ENCODE measurements around the gene GMDS. TPM values are rescaled to one million over a fixed set of nuclear protein-coding genes. Genes with fewer than 3 reads are reported as not detected.

Gene GMDS
- total RNA-seq, 2 experiments from 2014 or later, result 13.9 to 16.4 TPM

DNA sequence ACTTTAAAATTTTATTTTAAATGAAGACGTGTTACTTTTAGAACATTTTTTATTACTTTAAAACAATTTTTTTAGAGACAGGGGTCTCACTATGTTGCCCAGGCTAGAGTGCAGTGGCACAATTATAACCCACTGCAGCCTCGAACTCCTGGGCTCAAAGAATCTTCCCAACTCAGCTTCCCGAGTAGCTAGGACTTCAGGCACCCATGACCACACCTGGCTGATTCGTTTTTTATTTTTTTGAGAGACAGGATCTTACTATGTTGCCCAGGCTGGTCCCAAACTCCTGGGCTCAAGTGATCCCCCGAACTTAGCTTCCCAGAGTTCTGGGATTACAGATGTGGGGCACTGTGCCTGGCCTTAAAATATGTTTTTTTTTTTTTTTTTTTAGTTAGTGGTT, 287.7 kb downstream of the GMDS start:
- TF ChIP-seq, protein P1, sequence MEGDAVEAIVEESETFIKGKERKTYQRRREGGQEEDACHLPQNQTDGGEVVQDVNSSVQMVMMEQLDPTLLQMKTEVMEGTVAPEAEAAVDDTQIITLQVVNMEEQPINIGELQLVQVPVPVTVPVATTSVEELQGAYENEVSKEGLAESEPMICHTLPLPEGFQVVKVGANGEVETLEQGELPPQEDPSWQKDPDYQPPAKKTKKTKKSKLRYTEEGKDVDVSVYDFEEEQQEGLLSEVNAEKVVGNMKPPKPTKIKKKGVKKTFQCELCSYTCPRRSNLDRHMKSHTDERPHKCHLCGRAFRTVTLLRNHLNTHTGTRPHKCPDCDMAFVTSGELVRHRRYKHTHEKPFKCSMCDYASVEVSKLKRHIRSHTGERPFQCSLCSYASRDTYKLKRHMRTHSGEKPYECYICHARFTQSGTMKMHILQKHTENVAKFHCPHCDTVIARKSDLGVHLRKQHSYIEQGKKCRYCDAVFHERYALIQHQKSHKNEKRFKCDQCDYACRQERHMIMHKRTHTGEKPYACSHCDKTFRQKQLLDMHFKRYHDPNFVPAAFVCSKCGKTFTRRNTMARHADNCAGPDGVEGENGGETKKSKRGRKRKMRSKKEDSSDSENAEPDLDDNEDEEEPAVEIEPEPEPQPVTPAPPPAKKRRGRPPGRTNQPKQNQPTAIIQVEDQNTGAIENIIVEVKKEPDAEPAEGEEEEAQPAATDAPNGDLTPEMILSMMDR (IDR thresholded peaks at IDR 0.05), result no peak
- H3K4me1 ChIP-seq (ENCODE audit: insufficient read depth, low read length), result no peaks in the 10 kb centered on the region
- ChIA-PET POLR2A (no interaction called here), CTCF (no interaction called here)
- no peak for DNase-seq
- peaks cover 7% of the 10 kb centered on the region for H3K36me3 Mint-ChIP-seq (ENCODE audit: low read depth)
- H3K4me3 ChIP-seq (ENCODE audit: low read length), result no peak overlapping the region
- ATAC-seq (ENCODE audit: poor library complexity), result no peak
- H3K27me3 ChIP-seq (ENCODE audit: control insufficient read depth in 1 of 2, insufficient read depth in 2 of 2, low read length in 2 of 2), result no peaks in the 10 kb centered on the region
- no peaks in the 10 kb centered on the region for H3K9me3 Mint-ChIP-seq
- no peaks in the 10 kb centered on the region for H3K27me3 Mint-ChIP-seq
- peaks cover 5% of the 10 kb centered on the region for H3K36me3 ChIP-seq (ENCODE audit: insufficient read depth, low read length)
- no peak overlapping the region for H3K27ac Mint-ChIP-seq
- intact Hi-C loops (cut with DNase I, micrococcal nuclease), result no loop called here
- H3K9me3 ChIP-seq (ENCODE audit: control insufficient read depth in 1 of 2, insufficient read depth in 1 of 2, low read length in 2 of 2), result no peaks in the 10 kb centered on the region
- H3K27ac ChIP-seq (ENCODE audit: low read depth in 1 of 2, low read length in 2 of 2), result no peak overlapping the region
- no peak overlapping the region for H3K4me3 Mint-ChIP-seq
- H3K4me1 Mint-ChIP-seq (ENCODE audit: low read depth), result no peaks in the 10 kb centered on the region

- H3K9me3 Mint-ChIP-seq, result no peaks in the 10 kb centered on the region
- H3K27me3 Mint-ChIP-seq, result no peaks in the 10 kb centered on the region
- ChIA-PET CTCF (no interaction called here), POLR2A (no interaction called here)
- Histone ChIP-seq H3K36me3 (ENCODE audit: insufficient read depth, low read length) (no peaks in the 10 kb centered on the region), H3K4me3 (ENCODE audit: low read length) (no peak overlapping the region), H3K27ac (ENCODE audit: low read depth in 1 of 2, low read length in 2 of 2) (no peak overlapping the region), H3K27me3 (ENCODE audit: control insufficient read depth in 1 of 2, insufficient read depth in 2 of 2, low read length in 2 of 2) (no peaks in the 10 kb centered on the region), H3K4me1 (ENCODE audit: insufficient read depth, low read length) (no peaks in the 10 kb centered on the region), H3K9me3 (ENCODE audit: control insufficient read depth in 1 of 2, insufficient read depth in 1 of 2, low read length in 2 of 2) (no peaks in the 10 kb centered on the region)
- TF ChIP-seq, protein P1 (IDR thresholded peaks at IDR 0.05), result no peak
- no peak for ATAC-seq (ENCODE audit: poor library complexity)
- intact Hi-C loops (cut with DNase I, micrococcal nuclease), result no loop called here
- H3K4me3 Mint-ChIP-seq, result no peak overlapping the region
- DNase-seq, result no peak
- no peak overlapping the region for H3K27ac Mint-ChIP-seq
- peaks cover 18% of the 10 kb centered on the region for H3K36me3 Mint-ChIP-seq (ENCODE audit: low read depth)
- no peaks in the 10 kb centered on the region for H3K4me1 Mint-ChIP-seq (ENCODE audit: low read depth)
Observed at GRCh38 chr6:1952740-1953360, 292.6 kb downstream of the GMDS start.

GRCh38 chr6:1950631-1951030, 294.8 kb downstream of the GMDS start:
- H3K27me3 Mint-ChIP-seq, result no peaks in the 10 kb centered on the region
- CTCF ChIA-PET, result no interaction called here
- intact Hi-C loops (cut with DNase I, micrococcal nuclease), result no loop called here
- Histone ChIP-seq H3K4me3 (ENCODE audit: low read length) (no peak overlapping the region), H3K27ac (ENCODE audit: low read depth in 1 of 2, low read length in 2 of 2) (no peak overlapping the region), H3K4me1 (ENCODE audit: insufficient read depth, low read length) (no peaks in the 10 kb centered on the region), H3K27me3 (ENCODE audit: control insufficient read depth in 1 of 2, insufficient read depth in 2 of 2, low read length in 2 of 2) (no peaks in the 10 kb centered on the region), H3K36me3 (ENCODE audit: insufficient read depth, low read length) (no peaks in the 10 kb centered on the region), H3K9me3 (ENCODE audit: control insufficient read depth in 1 of 2, insufficient read depth in 1 of 2, low read length in 2 of 2) (no peaks in the 10 kb centered on the region)
- no peak overlapping the region for H3K4me3 Mint-ChIP-seq
- POLR2A ChIA-PET, result no interaction called here
- H3K36me3 Mint-ChIP-seq (ENCODE audit: low read depth), result peaks cover 32% of the 10 kb centered on the region
- no peaks in the 10 kb centered on the region for H3K4me1 Mint-ChIP-seq (ENCODE audit: low read depth)
- DNase-seq, result no peak
- no peaks in the 10 kb centered on the region for H3K9me3 Mint-ChIP-seq
- TF ChIP-seq, protein P1 (IDR thresholded peaks at IDR 0.05), result no peak
- H3K27ac Mint-ChIP-seq, result no peak overlapping the region
- ATAC-seq (ENCODE audit: poor library complexity), result no peak

Data from CD4-positive, alpha-beta T cell (primary cell).